K562 (cell line): ENCODE data around the gene GGNBP2.

Experiments
- EGR1 ChIP-seq: fragments of 450-650 bp; conservative IDR thresholded peaks from 2 replicates; pipeline ENCODE4 v1.6.1; 2017; ENCODE audit warnings: mild to moderate bottlenecking
- JUN ChIP-seq, 2 experiments: sonication (generic) in 1 of 2; formaldehyde crosslinking in 1 of 2; IDR thresholded peaks; 2 replicates each; pipeline versions ENCODE4 v1.6.1 to v1.8.0; 2012 to 2022; ENCODE audit warnings: borderline replicate concordance in 2 of 2, mild to moderate bottlenecking in 2 of 2, improper control_type of control experiment in 1 of 2, low read depth in 1 of 2, low read length in 1 of 2, missing genetic modification reagents in 1 of 2
- RAD21 ChIP-seq, 2 experiments: fragments of 250-450 bp in 1 of 2; fragments of 450-650 bp in 1 of 2; sonication (Bioruptor Pico) in 1 of 2; formaldehyde crosslinking in 1 of 2; IDR thresholded peaks in 1 of 2; conservative IDR thresholded peaks in 1 of 2; 2 replicates each; pipeline versions ENCODE4 v1.4.0 to v1.8.0; 2020 to 2022; ENCODE audit warnings: mild to moderate bottlenecking in 2 of 2, moderate library complexity in 1 of 2
- SMAD3 ChIP-seq: fragments of 450-650 bp; formaldehyde crosslinking; conservative IDR thresholded peaks from 2 replicates; pipeline ENCODE4 v1.4.0; 2020; ENCODE audit warnings: mild to moderate bottlenecking
- ZNF785 ChIP-seq: fragments of 250-450 bp; sonication (Bioruptor Pico); IDR thresholded peaks from 2 replicates; pipeline ENCODE4 v1.4.0; 2020; ENCODE audit warnings: mild to moderate bottlenecking
- TF ChIP-seq, protein P1 (sequence below), 3 experiments: IDR thresholded peaks in 2 of 3; conservative IDR thresholded peaks in 1 of 3; 2 replicates each; pipeline ENCODE4 v1.5.1; 2011 to 2012; ENCODE audit warnings: low read length in 3 of 3, mild to moderate bottlenecking in 3 of 3, control low read depth in 2 of 3, improper control_type of control experiment in 1 of 3, inconsistent platforms in 1 of 3, low read depth in 1 of 3, mixed read lengths in 1 of 3, moderate library complexity in 1 of 3; ENCODE audit not compliant: insufficient read depth in 2 of 3

- TF ChIP-seq ZNF785 (CRISPR knock-in tag), result no peak
- TF ChIP-seq JUN (IDR thresholded peaks at IDR 0.05; ENCODE audit: borderline replicate concordance, low read depth, low read length), result no peak
- TF ChIP-seq JUN (CRISPR knock-in tag; IDR thresholded peaks at IDR 0.05; ENCODE audit: borderline replicate concordance), result no peak
- no peak for TF ChIP-seq SMAD3
- no peak for TF ChIP-seq EGR1
- TF ChIP-seq, protein P1, sequence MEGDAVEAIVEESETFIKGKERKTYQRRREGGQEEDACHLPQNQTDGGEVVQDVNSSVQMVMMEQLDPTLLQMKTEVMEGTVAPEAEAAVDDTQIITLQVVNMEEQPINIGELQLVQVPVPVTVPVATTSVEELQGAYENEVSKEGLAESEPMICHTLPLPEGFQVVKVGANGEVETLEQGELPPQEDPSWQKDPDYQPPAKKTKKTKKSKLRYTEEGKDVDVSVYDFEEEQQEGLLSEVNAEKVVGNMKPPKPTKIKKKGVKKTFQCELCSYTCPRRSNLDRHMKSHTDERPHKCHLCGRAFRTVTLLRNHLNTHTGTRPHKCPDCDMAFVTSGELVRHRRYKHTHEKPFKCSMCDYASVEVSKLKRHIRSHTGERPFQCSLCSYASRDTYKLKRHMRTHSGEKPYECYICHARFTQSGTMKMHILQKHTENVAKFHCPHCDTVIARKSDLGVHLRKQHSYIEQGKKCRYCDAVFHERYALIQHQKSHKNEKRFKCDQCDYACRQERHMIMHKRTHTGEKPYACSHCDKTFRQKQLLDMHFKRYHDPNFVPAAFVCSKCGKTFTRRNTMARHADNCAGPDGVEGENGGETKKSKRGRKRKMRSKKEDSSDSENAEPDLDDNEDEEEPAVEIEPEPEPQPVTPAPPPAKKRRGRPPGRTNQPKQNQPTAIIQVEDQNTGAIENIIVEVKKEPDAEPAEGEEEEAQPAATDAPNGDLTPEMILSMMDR (IDR thresholded peaks at IDR 0.05 in 2 of 3, conservative IDR thresholded peaks at IDR 0.05 in 1 of 3; ENCODE audit: insufficient read depth in 2 of 3, low read depth in 1 of 3, low read length in 3 of 3), result no peak
- TF ChIP-seq RAD21 (CRISPR knock-in tag; conservative IDR thresholded peaks at IDR 0.05 in 1 of 2, IDR thresholded peaks at IDR 0.05 in 1 of 2), result no peak
These were observed 45.4 kb downstream of the GGNBP2 start for GRCh38 chr17:36590082-36590481.
